HG02938 (cell line): ENCODE measurements around the gene PATE4.
"Not testable (repeated sequence)": the region's sequence is repeated elsewhere in the genome, so short reads cannot be mapped to it uniquely, and the experiment has no call there.

Source experiments
- ATAC-seq: cut with Tn5 transposase; IDR thresholded peaks from one replicate; pipeline ENCODE4 v1.9.1; 2021; ENCODE audit warnings: mild to moderate bottlenecking, moderate library complexity; ENCODE audit not compliant: unreplicated experiment

The PATE4 gene, protein sequence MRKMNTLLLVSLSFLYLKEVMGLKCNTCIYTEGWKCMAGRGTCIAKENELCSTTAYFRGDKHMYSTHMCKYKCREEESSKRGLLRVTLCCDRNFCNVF

DNA sequence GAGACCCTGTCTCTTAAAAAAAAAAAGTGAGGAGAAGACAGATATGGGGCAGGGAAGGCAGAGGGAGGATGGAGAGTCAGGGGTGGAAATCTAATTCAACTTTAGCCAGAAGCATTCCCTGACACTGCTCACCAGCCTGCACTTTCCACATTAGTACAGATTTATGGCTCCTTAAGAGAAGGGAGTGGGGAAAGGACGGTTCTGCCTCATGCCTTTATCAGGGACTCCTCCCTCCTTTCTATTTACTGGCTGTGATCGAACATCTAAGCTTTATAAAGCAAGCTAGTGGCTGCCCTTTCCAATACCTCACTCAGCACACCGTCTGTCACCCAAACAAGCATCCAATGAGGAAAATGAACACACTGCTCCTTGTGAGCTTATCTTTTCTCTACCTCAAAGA is at the start of gene PATE4:
Gene PATE4, plus strand, starts transcription at position 301 of the 400 bp plus-strand sequence. Its CDS starts 44 bp downstream, at position 345.
- ATAC-seq, result no peak

DNA sequence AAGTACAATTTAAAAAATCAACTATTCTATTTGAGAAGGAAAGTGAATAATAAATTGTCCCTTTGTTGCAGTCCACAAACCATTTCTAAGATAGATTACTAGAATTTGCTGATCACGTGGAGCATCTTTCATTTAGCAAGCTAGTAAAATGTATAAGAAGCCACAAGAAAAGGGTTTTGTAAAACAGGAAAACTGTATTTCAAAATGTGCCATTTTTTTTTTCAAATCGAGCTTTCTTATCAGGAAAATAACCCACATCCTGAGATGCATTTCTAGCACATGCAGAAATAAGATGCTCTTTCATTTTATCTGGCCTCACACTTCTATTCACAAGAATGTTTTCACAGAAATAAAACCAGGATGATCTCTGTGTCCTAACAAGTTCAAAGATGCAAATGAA is 48.4 kb upstream of the PATE4 start:
- no peak for ATAC-seq

DNA sequence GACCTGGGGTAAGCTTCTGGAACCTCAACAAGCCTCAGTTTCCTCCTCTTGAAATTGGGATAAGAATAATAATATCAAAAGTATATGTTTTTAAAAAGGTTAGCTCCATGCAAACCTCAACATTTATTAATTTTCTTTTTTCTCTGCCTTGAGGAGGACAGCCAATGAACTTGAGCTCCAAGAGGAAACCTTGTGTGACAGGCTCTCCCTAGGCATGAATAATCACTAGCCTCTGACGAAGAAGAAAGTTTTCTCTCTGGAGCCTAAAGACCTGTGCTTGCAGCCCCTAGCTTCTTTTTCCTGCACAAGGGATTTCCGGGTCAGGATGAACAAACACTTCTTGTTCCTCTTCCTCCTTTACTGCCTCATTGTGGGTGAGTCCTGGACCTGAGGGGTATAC is 45.3 kb upstream of the PATE4 start, which contains the start of gene PATE3:
Gene PATE3, plus strand, starts transcription at position 301 of the 400 bp plus-strand sequence. Its CDS starts 25 bp downstream, at position 326.
- ATAC-seq, result no peak

DNA sequence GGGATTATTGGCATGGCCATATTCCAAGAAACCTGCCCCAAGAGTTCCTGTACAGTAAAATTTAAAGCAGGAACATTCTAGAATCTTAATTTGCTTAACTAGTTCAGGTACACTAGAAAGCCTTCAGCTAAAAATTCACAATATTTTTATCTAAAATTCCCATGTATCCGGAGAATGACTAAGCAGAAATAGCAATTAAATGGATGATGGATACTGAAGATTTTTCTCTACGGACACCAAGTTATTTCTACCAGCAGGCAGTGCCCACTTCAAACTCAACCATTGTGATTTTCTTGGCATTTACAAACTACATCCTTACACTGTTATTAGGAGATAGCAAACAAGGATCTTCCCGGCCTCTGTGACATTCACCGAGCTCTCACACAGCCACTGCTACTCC is 42.3 kb upstream of the PATE4 start:
- ATAC-seq, result no peak

DNA sequence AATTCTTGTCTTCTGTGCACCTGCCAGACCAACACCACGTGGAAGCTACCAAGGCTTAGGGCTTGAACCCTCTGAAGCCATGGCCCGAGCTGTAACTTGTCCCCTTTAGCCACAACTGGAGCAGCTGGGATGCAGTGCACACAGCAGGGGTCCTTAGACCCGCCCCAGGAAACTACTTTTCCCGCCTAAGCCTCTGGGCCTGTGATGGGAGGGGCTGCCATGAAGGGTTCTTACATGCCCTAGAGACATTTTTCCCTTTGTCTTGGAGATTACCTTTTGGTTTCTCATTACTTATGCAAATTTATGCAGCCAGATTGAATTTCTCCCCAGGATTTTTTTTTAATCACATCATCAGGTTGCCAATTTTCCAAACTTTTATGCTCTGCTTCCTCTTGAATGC is 35.5 kb upstream of the PATE4 start:
- ATAC-seq, result no peak

DNA sequence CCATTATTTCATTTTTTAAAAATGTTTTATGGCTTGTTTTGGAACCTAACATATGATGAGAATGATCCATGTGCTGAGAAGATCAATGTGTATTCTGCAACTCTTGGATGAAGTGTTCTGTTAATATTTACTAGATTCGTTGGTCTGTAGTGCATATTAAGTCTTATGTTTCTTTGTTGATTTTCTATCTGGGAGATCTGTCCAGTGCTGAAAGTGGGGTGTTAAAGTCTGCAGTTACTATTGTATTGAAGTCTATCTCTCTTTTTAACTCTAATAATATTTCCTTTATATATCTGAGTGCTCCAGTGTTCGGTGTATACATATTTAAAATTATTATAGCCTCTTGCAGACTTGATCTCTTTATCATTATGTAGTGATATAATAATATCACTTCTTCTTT is 33.3 kb upstream of the PATE4 start:
- ATAC-seq, result no peak

DNA sequence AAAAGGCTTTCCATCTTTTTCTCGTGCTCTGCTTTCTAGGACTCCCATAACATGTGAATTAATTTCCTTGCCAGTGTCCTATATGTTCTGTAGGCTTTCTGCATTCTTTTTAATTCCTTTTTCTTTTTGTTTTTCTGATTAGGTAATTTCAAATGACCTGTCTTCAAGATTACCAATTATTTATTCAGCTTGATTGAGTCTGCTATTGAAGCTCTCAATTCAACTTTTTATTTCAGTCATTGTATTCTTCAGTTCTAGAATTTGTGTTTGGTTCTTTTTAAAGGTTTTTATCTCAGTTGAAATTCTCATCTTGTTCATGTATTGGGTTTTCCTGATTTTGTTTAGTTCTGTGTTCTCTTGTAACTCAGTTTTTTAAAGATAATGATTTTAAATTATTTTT is 30.7 kb upstream of the PATE4 start:
- ATAC-seq, result no peak

DNA sequence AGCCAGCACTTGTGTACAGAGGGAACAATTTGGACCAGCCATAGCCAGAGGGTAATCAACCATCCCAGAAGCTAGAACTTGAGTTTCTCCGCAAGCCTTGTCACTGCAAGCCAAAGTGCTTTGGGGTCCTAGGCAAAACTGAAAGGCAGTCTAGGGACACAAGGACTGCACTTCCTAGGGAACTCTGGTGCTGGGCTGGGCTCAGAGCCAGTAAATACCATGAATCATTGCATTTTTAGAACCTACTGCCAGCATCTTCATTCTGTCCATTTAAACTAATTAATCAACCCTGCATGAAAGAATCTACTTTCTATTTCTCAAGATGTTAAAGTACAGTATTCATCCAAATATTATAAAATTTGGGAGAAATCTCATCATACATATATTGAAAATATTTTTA is 25.2 kb upstream of the PATE4 start:
- no peak for ATAC-seq

DNA sequence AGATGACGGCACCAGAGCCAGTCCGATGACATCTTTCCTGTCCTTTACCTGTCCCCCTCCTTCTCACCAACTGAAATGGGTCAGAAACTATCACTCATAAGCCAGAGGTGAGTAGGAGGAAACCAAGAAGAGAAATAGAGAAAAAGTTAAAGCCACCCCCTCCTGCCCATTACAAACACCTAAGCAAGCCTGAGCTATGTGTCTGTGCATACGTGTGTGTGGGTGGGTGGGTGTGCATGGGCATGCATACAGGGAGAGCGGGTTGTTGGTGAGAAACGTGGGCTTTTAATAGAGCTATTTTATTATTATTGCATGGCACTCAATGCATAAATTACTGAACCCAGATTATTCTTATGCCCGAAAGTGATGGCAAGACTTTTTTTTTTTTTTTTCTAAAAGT is 2.6 kb downstream of the PATE4 start:
- ATAC-seq, result no peak

DNA sequence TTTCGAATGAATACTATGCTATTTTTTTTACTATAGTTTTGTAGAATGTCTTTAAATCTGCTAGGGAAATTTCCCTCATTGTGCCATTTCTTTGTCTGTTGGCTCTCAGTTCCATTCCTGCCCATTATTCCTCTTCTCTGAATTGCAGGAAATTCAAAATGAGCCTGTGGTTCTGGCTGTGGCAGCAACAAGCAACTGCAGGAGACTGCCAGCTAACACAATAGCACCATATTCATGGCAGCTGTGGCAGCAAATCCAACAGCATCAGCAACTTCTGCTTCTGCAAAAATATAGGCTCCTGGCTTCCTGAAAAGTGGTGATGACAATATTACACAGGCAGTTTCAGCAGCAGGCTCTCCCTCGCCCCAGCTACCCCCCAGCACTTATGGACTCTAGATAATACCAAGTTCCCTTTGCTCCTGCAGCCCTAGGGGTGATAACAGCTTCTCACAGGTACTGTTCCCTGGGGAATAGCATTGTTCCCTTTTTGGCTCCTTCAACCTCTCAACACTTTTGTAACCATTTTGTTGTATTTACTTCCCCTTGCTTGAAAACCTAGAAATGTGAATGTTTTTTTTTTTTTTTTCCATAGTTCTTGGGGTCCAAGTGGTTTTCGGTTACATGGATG is 9.3 kb downstream of the PATE4 start:
- ATAC-seq, result no peak

DNA sequence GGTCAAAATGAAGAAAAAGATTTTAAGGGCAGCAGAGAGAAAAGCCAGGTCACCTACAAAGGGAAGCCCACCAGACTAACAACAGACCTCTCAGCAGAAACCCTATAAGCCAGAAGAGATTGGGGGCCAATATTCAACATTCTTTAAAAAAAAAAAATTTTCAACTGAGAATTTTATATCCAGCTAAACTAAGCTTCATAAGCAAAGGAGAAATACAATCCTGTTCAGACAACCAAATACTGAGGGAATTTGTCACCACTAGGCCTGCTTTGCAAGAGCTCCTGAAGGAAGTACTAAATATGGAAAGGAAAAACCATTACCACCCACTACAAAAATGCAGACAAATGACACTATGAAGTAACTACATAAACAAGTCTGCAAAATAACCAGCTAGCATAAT is 13.1 kb downstream of the PATE4 start:
- ATAC-seq, result no peak

DNA sequence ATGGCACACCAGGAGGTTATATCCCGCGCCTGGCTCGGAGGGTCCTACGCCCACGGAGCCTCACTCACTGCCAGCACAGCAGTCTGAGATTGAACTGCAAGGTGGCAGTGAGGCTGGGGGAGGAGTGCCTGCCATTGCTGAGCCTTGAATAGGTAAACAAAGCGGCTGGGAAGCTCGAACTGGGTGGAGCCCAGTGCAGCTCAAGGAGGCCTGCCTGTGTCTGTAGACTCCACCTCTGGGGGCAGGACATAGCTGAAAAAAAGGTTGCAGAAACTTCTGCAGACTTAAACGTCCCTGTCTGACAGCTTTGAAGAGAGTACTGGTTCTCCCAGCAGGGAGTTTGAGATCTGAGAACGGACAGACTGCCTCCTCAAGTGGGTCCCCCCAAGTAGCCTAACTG is 24.6 kb downstream of the PATE4 start:
- not testable (repeated sequence) for ATAC-seq

DNA sequence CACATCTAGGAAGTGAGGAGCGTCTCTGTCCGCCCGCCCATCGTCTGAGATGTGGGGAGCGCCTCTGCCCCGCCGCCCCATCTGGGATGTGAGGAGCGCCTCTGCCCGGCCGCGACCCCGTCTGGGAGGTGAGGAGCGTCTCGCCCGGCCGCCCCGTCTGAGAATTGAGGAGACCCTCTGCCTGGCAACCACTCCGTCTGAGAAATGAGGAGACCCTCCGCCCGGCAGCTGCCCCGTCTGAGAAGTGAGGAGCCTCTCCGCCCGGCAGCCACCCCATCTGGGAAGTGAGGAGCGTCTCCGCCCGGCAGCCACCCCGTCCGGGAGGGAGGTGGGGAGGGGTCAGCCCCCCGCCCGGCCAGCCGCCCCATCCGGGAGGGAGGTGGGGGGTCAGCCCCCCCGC is 29.7 kb downstream of the PATE4 start:
- ATAC-seq, result not testable (repeated sequence)

DNA sequence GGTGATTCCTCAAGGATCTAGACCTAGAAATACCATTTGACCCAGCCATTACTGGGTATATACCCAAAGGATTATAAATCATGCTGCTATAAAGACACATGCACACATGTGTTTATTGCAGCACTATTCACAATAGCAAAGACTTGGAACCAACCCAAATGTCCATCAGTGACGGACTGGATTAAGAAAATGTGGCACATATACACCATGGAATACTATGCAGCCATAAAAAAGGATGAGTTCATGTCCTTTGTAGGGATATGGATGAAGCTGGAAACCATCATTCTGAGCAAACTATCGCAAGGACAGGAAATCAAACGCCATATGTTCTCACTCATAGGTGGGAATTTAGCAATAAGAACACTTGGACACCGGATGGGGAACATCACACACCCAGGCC is 32.2 kb downstream of the PATE4 start:
- ATAC-seq, result not testable (repeated sequence)

DNA sequence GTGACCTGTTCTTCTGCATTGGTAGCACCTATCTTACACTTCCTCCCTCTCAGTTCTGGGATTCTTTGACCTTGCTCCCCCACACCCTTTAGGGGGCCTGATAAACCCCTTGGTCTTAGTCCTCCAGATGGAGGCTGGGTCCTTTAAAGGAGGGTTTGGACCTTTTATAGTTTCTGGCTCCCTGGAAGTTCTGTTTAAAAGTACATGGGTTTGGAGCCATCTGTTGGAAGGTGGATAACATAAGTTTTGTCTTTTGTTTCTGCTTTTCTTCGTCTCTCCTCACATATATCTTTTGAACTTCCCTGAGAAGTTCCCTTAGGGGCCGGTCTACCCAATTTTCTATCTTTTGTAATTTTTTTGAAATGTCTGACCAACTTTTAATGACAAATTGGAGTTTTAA is 36.4 kb downstream of the PATE4 start:
- ATAC-seq, result no peak

DNA sequence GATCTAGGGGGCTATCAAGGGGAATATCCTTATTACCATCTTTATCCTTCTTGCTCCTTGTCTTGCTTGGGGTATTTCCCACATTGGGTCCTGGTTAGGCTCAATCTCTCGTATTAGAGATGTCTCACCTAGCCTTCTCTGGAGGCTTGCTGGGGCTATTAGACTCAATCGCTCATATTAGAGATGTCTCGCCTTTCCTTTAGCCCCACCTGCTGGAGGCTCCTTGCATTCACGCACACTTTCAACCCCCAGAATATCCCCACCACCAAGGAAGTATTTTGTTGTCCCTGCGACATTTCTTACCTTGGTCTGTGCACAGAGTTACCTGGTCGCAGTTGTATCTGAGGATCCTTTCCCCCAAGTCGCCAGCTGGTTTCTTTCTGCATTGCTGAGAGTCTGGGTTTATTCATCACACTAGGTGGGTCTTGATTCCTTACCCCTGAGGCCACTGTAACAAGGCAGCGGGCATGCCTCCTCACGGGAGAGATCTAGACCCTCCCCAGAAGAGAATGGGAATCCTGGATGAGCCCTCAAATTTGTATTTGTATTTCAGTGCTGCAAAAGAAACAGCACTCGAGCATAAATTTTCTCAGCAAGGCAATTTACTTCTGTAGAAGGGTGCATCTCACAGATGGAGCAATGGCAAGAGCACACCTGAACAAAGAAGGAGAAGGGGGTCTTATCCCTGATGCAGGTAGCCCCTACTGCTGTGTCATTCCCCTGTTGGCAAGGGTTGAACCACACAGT is 38.4 kb downstream of the PATE4 start:
- no peak for ATAC-seq

DNA sequence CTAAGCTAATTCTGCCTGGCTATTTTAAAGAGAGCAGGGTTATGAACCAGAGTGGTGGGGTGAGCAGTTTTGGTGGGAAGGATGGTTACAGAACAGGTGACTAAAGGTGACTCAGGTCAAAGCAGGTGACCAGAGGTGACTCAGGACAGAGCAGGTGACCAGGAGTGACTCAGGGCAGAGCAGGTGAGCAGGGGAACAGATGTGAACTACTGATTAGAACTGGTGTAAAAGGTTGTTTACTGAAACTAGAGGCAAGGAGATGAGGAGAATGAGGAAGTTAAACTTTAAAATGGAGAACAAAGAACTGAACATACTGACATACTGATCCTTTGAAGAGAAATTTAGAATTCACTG is 39.0 kb downstream of the PATE4 start:
- ATAC-seq, result no peak

DNA sequence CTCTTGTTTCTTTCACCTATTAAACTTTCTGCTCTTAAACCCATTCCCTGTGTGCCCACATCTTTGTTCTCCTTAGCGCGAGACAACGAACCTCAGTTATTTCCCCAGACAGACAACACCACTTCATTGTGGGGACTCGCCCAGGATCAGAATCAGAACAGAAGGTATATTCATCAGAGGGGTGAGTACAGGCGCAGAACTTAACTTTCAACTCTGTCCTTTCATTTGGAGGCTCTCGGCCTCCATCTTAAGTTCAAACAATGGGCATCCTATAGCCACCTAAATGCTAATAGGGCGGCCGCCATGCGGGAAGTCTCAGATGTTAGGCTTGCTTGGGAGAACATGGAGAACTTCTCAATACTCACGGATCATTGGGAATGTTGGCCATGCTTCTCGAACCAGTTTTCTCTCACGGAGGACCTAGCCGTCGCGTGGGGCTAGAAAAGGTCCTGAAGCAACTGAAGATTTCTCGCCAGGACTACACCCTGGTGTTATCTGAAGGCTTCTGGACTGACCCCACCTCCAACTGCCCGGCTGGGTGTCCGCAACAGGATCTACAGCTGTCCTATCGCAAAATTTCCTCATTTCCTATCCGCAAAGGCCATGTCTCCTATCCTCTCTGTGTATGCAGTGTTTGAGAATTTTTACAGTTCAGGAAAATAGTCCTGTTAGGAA is 40.9 kb downstream of the PATE4 start:
- ATAC-seq, result no peak

DNA sequence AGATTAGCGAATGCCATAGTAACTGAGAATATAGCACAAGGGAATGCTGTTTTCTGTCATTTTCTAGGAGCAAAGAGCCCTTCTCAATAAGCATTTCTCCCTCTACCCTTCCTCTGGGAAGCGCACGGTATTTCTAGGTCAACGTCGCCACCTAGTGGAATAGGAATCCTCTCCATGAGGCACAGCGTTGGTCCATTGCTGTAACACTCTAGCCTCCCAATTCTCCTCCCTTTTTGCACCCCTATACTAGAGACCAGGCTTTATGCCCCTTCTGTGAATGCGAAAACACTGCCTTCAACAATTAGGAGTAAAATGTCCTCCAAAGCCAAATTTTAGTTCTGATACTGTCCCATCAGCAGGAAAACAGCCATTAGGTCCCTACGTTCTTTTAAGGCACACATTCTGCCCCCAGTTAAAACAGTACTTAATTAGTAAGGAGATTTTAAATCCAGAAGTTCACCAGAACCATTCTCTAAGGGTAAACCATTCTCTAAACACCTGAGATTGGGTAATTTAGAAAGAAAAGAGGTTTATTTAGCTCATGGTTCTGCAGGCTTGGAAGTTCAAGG is 41.5 kb downstream of the PATE4 start:
- peak; percentile 83 for ATAC-seq

DNA sequence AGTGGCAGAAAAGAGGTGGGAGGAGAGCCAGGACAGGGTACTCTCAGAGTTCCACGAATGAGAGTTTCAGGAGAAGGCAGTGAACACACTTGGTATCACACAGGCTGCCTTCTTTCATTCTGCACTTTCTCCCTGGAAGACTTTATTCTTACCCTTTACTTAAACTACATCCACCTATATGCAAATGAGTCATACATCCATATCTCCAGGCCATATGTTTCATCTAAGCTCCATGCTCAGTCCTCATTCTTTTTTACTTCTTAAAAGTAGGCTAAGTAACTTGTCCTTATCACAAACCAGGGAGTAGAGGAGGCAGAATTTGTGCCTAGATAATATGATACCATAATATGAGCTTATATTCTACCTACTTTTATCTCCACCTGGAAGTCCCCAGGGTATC is 48.2 kb downstream of the PATE4 start:
- no peak for ATAC-seq

DNA sequence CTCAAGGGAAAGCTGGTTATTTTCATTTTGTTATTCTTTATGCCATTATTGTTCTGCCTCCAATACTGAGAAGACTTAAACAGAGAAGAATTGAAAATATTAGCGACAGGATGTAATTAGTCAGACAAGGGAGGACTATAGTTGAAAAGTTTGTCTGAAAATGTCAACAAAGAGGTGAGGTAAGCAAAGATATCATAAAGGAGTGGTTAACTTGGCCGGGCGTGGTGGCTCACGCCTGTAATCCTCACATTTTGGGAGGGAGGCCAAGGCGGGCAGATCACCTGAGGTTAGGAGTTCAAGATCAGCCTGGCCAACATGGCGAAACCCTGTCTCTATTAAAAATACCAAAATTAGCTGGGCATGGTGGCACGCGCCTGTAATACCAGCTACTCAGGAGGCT is 50.3 kb downstream of the PATE4 start:
- no peak for ATAC-seq

DNA sequence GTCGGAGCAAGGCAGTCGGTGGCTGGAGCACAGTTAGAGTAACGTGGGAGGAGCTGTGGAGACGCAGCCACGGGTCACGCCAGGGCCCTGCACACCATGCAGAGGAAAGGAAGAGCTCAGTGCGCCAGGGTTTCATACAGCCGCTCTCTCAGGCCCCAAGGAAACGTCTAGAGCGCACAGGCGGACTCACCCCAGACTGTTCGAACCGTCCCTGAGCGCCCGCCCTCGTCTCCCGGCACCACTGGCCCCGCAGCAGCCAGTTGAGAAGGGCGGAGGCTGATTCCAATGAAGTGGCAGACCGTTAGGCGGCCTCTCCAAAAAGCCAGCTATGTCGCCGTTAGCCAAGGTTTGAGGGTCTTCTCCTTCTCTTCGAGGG is 53.9 kb downstream of the PATE4 start:
- peak; percentile 3 for ATAC-seq
